Panc1 (cell line): ENCODE data around the gene CYSTM1. TPM values are rescaled to one million over a fixed set of nuclear protein-coding genes. Genes with fewer than 3 reads are reported as not detected.

Experiments
- ATAC-seq: fragments of 200-7000 bp; cut with Tn5 transposase; 2 replicates; pipeline ENCODE4 v1.9.1; 2020; ENCODE audit warnings: mild to moderate bottlenecking, moderate library complexity
- BruUV-seq: library from RNA; stranded (reverse); fragments of 400-500 nt; replicated peaks from 2 replicates; lab custom pipeline; 2021; lab: Mats Ljungman, UMichigan
- CTCF ChIA-PET: fragments of 300-600 bp; sonication (Branson Sonifier 250); formaldehyde crosslinking; loops from one replicate; lab custom pipeline; 2022; ENCODE audit warnings: antibody characterized with exemption; lab: Charles Lee
- POLR2A ChIA-PET: fragments of 300-600 bp; sonication (Branson Sonifier 250); formaldehyde crosslinking; loops from one replicate; lab custom pipeline; 2022; ENCODE audit warnings: antibody characterized with exemption; lab: Charles Lee
- DNase-seq: peaks from one replicate; pipeline ENCODE4 v3.0.0-alpha.2; 2010; ENCODE audit warnings: low read depth, low spot score
- H3K27ac ChIP-seq: 2 replicates; pipeline ENCODE4 v1.5.1; 2011; ENCODE audit warnings: mild to moderate bottlenecking, low read length, inconsistent platforms
- H3K27me3 ChIP-seq: fragments of 200-500 bp; sonication (Bioruptor generic); 2 replicates; pipeline ENCODE4 v1.6.0; 2014; ENCODE audit warnings: low read length, inconsistent platforms; ENCODE audit not compliant: control insufficient read depth, insufficient read depth
- H3K36me3 ChIP-seq: fragments of 200-500 bp; sonication (Bioruptor generic); 2 replicates; pipeline ENCODE4 v1.5.1; 2014; ENCODE audit warnings: inconsistent platforms, mild to moderate bottlenecking, low read length, moderate library complexity; ENCODE audit not compliant: control insufficient read depth, insufficient read depth
- H3K4me1 ChIP-seq: 2 replicates; pipeline ENCODE4 v1.5.1; 2011; ENCODE audit warnings: inconsistent platforms, mild to moderate bottlenecking, low read length, moderate library complexity; ENCODE audit not compliant: control insufficient read depth, insufficient read depth
- H3K4me3 ChIP-seq, 2 experiments: 2 replicates each; pipeline ENCODE4 v1.5.1; 2011 to 2012; ENCODE audit warnings: low read depth in 2 of 2, low read length in 2 of 2, mild to moderate bottlenecking in 2 of 2, inconsistent platforms in 1 of 2, moderate library complexity in 1 of 2
- H3K9me3 ChIP-seq: fragments of 200-500 bp; sonication (Bioruptor generic); 2 replicates; pipeline ENCODE4 v1.5.1; 2014; ENCODE audit warnings: low read depth, mild to moderate bottlenecking, inconsistent platforms, low read length, moderate library complexity; ENCODE audit not compliant: control insufficient read depth, insufficient read depth
- CTCF ChIP-seq: fragments of 450-650 bp; IDR thresholded peaks from 2 replicates; pipeline ENCODE4 v1.5.1; 2017; ENCODE audit warnings: mild to moderate bottlenecking
- POLR2AphosphoS5 ChIP-seq: IDR thresholded peaks from 2 replicates; pipeline ENCODE4 v1.6.1; 2012; ENCODE audit warnings: mild to moderate bottlenecking, low read depth, low read length, moderate library complexity
- SIN3A ChIP-seq: IDR thresholded peaks from 2 replicates; pipeline ENCODE4 v1.6.1; 2012; ENCODE audit warnings: low read depth, mild to moderate bottlenecking, low read length, moderate library complexity, borderline replicate concordance; ENCODE audit not compliant: insufficient read depth
- TCF7L2 ChIP-seq: IDR thresholded peaks from 2 replicates; pipeline ENCODE4 v1.6.1; 2011; ENCODE audit warnings: mild to moderate bottlenecking, low read depth, low read length, inconsistent platforms
- in situ Hi-C: cut with HindIII; loops from 2 replicates; pipeline ENCODE4 v1.10.0; 2016; ENCODE audit warnings: low sequenced_read_pairs, low pct_unique_long_range_greater_than_20kb
- intact Hi-C: fragments of 100-400 bp; cut with micrococcal nuclease; formaldehyde crosslinking; loops from one replicate; pipeline ENCODE4 v1.10.0; 2022; ENCODE audit not compliant: unreplicated experiment
- total RNA-seq: library from RNA; stranded (reverse); gene quantifications from one replicate; pipeline ENCODE4 v1.2.1, GENCODE V29; 2021; ENCODE audit not compliant: unreplicated experiment
- TF ChIP-seq, protein P1 (sequence below), 2 experiments: IDR thresholded peaks; 2 replicates each; pipeline ENCODE4 v1.6.1; 2011 to 2012; ENCODE audit warnings: low read depth in 2 of 2, control low read depth in 1 of 2, low read length in 1 of 2, mild to moderate bottlenecking in 1 of 2, moderate library complexity in 1 of 2; ENCODE audit not compliant: insufficient read depth in 1 of 2

The CYSTM1 gene
- total RNA-seq, 1 experiment from 2014 or later: 126 TPM

DNA sequence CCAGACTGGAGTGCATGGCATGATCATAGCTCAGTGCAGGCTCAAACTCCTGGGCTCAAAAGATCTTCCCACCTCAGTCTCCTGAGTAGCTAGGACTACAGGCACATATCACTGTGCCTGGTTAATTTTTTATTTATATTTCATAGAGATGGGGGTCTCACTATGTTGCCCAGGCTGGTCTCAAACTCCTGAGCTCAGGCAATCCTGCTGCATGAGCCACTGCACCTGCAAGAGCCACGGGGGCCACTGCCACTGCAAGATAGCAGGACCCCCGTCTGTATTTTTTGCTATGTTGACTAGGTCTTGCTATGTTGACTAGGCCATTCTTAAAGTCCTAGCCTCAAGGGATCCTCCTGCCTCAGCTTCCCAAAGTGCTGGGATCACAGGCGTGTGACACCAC lies 6.5 kb downstream of the CYSTM1 start:
- Histone ChIP-seq H3K27ac (no peak overlapping the region), H3K36me3 (no peaks in the 10 kb centered on the region), H3K4me3 (no peak overlapping the region), H3K27me3 (no peaks in the 10 kb centered on the region), H3K4me1 (peaks cover 55% of the 10 kb centered on the region), H3K9me3 (no peaks in the 10 kb centered on the region)
- ATAC-seq: no peak
- in situ Hi-C loops (no loop called here), intact Hi-C loops (no loop called here)
- no TSS peak for BruUV-seq
- ChIA-PET CTCF (interaction anchor here (0.6 kb wide), 1 partner anchor 138 kb away, joined by 3 read pairs; no protein-coding TSS in a partner anchor), POLR2A (interaction anchor here (0.8 kb wide), 1 partner anchor 10 kb away, joined by 3 read pairs; no protein-coding TSS in a partner anchor)
- no peak for DNase-seq
- no peak for TF ChIP-seq TCF7L2
- TF ChIP-seq CTCF: no peak

GRCh38 chr5:140182075-140182711 lies 7.2 kb downstream of the CYSTM1 start:
- Histone ChIP-seq H3K36me3 (no peaks in the 10 kb centered on the region), H3K4me1 (peaks cover 60% of the 10 kb centered on the region), H3K9me3 (no peaks in the 10 kb centered on the region), H3K27me3 (no peaks in the 10 kb centered on the region), H3K27ac (no peak overlapping the region), H3K4me3 (no peak overlapping the region)
- ChIA-PET CTCF (no interaction called here), POLR2A (no interaction called here)
- in situ Hi-C loops: no loop called here
- TF ChIP-seq CTCF: no peak
- TF ChIP-seq TCF7L2: no peak
- TF ChIP-seq POLR2AphosphoS5: no peak
- TF ChIP-seq SIN3A: no peak
- TF ChIP-seq, protein P1, sequence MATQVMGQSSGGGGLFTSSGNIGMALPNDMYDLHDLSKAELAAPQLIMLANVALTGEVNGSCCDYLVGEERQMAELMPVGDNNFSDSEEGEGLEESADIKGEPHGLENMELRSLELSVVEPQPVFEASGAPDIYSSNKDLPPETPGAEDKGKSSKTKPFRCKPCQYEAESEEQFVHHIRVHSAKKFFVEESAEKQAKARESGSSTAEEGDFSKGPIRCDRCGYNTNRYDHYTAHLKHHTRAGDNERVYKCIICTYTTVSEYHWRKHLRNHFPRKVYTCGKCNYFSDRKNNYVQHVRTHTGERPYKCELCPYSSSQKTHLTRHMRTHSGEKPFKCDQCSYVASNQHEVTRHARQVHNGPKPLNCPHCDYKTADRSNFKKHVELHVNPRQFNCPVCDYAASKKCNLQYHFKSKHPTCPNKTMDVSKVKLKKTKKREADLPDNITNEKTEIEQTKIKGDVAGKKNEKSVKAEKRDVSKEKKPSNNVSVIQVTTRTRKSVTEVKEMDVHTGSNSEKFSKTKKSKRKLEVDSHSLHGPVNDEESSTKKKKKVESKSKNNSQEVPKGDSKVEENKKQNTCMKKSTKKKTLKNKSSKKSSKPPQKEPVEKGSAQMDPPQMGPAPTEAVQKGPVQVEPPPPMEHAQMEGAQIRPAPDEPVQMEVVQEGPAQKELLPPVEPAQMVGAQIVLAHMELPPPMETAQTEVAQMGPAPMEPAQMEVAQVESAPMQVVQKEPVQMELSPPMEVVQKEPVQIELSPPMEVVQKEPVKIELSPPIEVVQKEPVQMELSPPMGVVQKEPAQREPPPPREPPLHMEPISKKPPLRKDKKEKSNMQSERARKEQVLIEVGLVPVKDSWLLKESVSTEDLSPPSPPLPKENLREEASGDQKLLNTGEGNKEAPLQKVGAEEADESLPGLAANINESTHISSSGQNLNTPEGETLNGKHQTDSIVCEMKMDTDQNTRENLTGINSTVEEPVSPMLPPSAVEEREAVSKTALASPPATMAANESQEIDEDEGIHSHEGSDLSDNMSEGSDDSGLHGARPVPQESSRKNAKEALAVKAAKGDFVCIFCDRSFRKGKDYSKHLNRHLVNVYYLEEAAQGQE (IDR thresholded peaks at IDR 0.05; ENCODE audit: insufficient read depth in 1 of 2, low read depth in 2 of 2, low read length in 1 of 2): no peak
- no peak for ATAC-seq
- intact Hi-C loops: no loop called here
- no TSS peak for BruUV-seq
- no peak for DNase-seq
